GM12878 (cell line): Measurements from ENCODE around the gene MEGF11. TPM values are rescaled to one million over a fixed set of nuclear protein-coding genes. Genes with fewer than 3 reads are reported as not detected.

Experiments used
- ATAC-seq: fragments of 200-7000 bp; cut with Tn5 transposase; 3 replicates; pipeline ENCODE4 v1.9.1; 2020; ENCODE audit warnings: mild to moderate bottlenecking, moderate library complexity
- BruUV-seq: library from RNA; stranded (reverse); fragments of 400-500 nt; replicated peaks from 2 replicates; lab custom pipeline; 2021; lab: Mats Ljungman, UMichigan
- CTCF ChIA-PET: fragments of 300-600 bp; sonication (Branson Sonifier 250); formaldehyde crosslinking; extraction: SDS; loops from one replicate; lab custom pipeline; 2021; ENCODE audit warnings: inconsistent platforms; lab: Yijun Ruan, JAX
- POLR2A ChIA-PET: fragments of 350-600 bp; formaldehyde crosslinking; extraction: SDS; loops from one replicate; lab custom pipeline; 2021; ENCODE audit warnings: inconsistent platforms; lab: Charles Lee
- RAD21 ChIA-PET: fragments of 300-600 bp; sonication (Branson Sonifier 250); formaldehyde crosslinking; loops from one replicate; lab custom pipeline; 2023; ENCODE audit warnings: antibody characterized with exemption; ENCODE audit not compliant: unreplicated experiment; lab: Charles Lee
- SMC1A ChIA-PET: fragments of 300-600 bp; sonication (Branson Sonifier 250); formaldehyde crosslinking; loops from one replicate; lab custom pipeline; 2023; ENCODE audit not compliant: unreplicated experiment, uncharacterized antibody; lab: Charles Lee
- DNase-seq: peaks from one replicate; pipeline ENCODE4 v3.0.0-alpha.2; 2011; ENCODE audit warnings: low read depth, low spot score
- FAIRE-seq: peaks from 3 replicates; lab custom pipeline; 2011; peaks lifted over from hg19 to GRCh38; lab: Jason Lieb, UNC
- H2AFZ ChIP-seq: 2 replicates; pipeline ENCODE4 v1.6.0; 2011; ENCODE audit warnings: low read depth, low read length, control low read depth; ENCODE audit not compliant: control insufficient read depth
- H3K27ac ChIP-seq: 2 replicates; pipeline ENCODE4 v1.5.1; 2011; ENCODE audit warnings: control low read depth; ENCODE audit not compliant: control insufficient read depth, insufficient read depth
- H3K27me3 ChIP-seq, 2 experiments: replicated peaks in 1 of 2; 2 replicates each; pipeline versions ENCODE4 v1.6.0 to v1.6.1; 2011; ENCODE audit warnings: low read length in 1 of 2; ENCODE audit not compliant: control insufficient read depth in 2 of 2, insufficient read depth in 2 of 2
- H3K36me3 ChIP-seq, 2 experiments: 2 replicates each; pipeline ENCODE4 v1.5.1; 2011; ENCODE audit warnings: low read length in 1 of 2; ENCODE audit not compliant: control insufficient read depth in 2 of 2, insufficient read depth in 2 of 2
- H3K4me1 ChIP-seq: 2 replicates; pipeline ENCODE4 v1.6.1; 2011; ENCODE audit warnings: mild to moderate bottlenecking, low read length, moderate library complexity, mixed read lengths; ENCODE audit not compliant: control insufficient read depth, insufficient read depth
- H3K4me2 ChIP-seq: 2 replicates; pipeline ENCODE4 v1.6.0; 2011; ENCODE audit warnings: control low read depth; ENCODE audit not compliant: control insufficient read depth, insufficient read depth
- H3K4me3 ChIP-seq: fragments of 200-600 bp; sonication (generic); 2 replicates; pipeline ENCODE4 v1.5.1; 2016
- H3K79me2 ChIP-seq: 2 replicates; pipeline ENCODE4 v1.6.0; 2011; ENCODE audit warnings: low read length; ENCODE audit not compliant: control insufficient read depth, insufficient read depth
- H3K9ac ChIP-seq: 2 replicates; pipeline ENCODE4 v1.8.0; 2011; ENCODE audit warnings: low read length, control low read depth, mixed read lengths; ENCODE audit not compliant: control insufficient read depth, insufficient read depth
- H3K9me3 ChIP-seq: replicated peaks from 3 replicates; pipeline ENCODE4 v1.5.1; 2011; ENCODE audit warnings: mild to moderate bottlenecking, low read length; ENCODE audit not compliant: control insufficient read depth, insufficient read depth
- H4K20me1 ChIP-seq: 2 replicates; pipeline ENCODE4 v1.6.0; 2011; ENCODE audit not compliant: control insufficient read depth, insufficient read depth
- GABPA ChIP-seq: IDR thresholded peaks from 2 replicates; pipeline ENCODE4 v1.6.1; 2014; ENCODE audit warnings: antibody characterized with exemption, low read depth, mild to moderate bottlenecking, inconsistent platforms
- IRF4 ChIP-seq: IDR thresholded peaks from 2 replicates; pipeline ENCODE4 v1.6.1; 2011; ENCODE audit warnings: low read depth, low read length
- LARP7 ChIP-seq: fragments of 450-650 bp; IDR thresholded peaks from 2 replicates; pipeline ENCODE4 v1.6.1; 2017; ENCODE audit warnings: mild to moderate bottlenecking
- MYC ChIP-seq: IDR thresholded peaks from 2 replicates; pipeline ENCODE4 v1.6.1; 2011; ENCODE audit warnings: mild to moderate bottlenecking, low read length, moderate library complexity, inconsistent platforms; ENCODE audit not compliant: insufficient read depth, insufficient replicate concordance, insufficient read length, severe bottlenecking
- NBN ChIP-seq: fragments of 450-650 bp; IDR thresholded peaks from 2 replicates; pipeline ENCODE4 v1.6.1; 2016
- WGBS: methylation state at CpG from one replicate; pipeline ENCODE4 v1.1.6; 2016; ENCODE audit warnings: low lambda C conversion rate; ENCODE audit not compliant: insufficient replicate concordance, insufficient coverage; ENCODE audit errors: missing lambda C conversion rate; 5-methylcytosine and 5-hydroxymethylcytosine counted together
- in situ Hi-C: fragments of 300-500 bp; cut with MboI; formaldehyde crosslinking; loops from 9 replicates; pipeline ENCODE4 v1.14.3; 2018; ENCODE audit warnings: mixed read lengths
- intact Hi-C: fragments of 100-400 bp; cut with micrococcal nuclease; formaldehyde crosslinking; loops from one replicate; pipeline ENCODE4 v1.14.2; 2022; ENCODE audit not compliant: unreplicated experiment
- polyA plus RNA-seq, 11 experiments: library from polyadenylated mRNA; depleted of rRNA in 4 of 11; unstranded in 6 of 11; stranded (reverse) in 5 of 11; fragments of >200 nt; fragmentation: Nextera tagmentation in 4 of 11; fragmentation: Illumina TruSeq in 1 of 11; extraction: Ambion mirVana in 4 of 11; extraction: Trizol in 1 of 11; gene quantifications; 1 replicate in 1 of 11; 2 replicates in 10 of 11; pipeline versions ENCODE4 v1.2.1 to v1.2.3, GENCODE V29; 2011 to 2016; ENCODE audit warnings: inconsistent platforms in 2 of 11, missing spikeins in 2 of 11, low read depth in 1 of 11
- total RNA-seq, 4 experiments: library from RNA; depleted of rRNA in 3 of 4; stranded (reverse); fragments of >200 nt in 3 of 4; fragmentation: Illumina TruSeq in 1 of 4; extraction: Trizol in 1 of 4; gene quantifications; 2 replicates each; pipeline versions ENCODE4 v1.2.1 to v1.2.3, GENCODE V29; 2013 to 2021
- TF ChIP-seq, protein P1 (sequence below): fragments of 150-350 bp; IDR thresholded peaks from 2 replicates; pipeline ENCODE4 v1.6.1; 2016; ENCODE audit warnings: low read depth, low read length

Gene MEGF11
- total and polyA plus RNA-seq, 10 of the 15 experiments (the other 5 are each of a cell fraction or from before 2014, with no cell fraction given): 0.03 to 1.7 (median 0.49) TPM

DNA sequence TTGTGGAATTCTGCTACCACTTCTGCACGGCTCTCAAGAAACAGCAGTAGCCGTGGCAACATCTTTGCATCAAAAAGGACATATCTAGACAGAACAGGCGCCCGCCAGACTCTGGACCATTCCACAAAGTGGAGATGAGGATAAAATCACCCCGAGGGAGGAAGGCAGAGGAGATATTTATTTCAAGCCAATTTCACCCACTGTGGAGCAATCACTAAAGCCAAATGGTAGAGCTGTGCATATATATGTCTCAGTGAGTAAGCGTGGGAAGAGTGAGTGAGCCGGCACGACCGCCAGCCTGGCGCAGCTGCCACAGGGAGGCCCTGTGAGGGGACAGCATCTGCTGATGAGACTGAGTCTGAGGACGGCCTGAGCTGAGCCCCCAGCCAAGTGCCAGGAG is 111.3 kb downstream of the MEGF11 start:
- no peaks in the 10 kb centered on the region for H4K20me1 ChIP-seq
- DNase-seq (no peak), ATAC-seq (no peak)
- ChIA-PET RAD21 (no interaction called here), POLR2A (interaction anchor here (1.1 kb wide), 1 partner anchor 12 kb away, joined by 5 read pairs; no protein-coding TSS in a partner anchor), CTCF (interaction anchor here (1.3 kb wide), 1 partner anchor 32 kb away, joined by 3 read pairs; no protein-coding TSS in a partner anchor), SMC1A (no interaction called here)
- intact Hi-C loops (no loop called here), in situ Hi-C loops (no loop called here)
- no peak overlapping the region for H2AFZ ChIP-seq
- H3K4me1 ChIP-seq: no peaks in the 10 kb centered on the region
- no TSS peak for BruUV-seq
- no peaks in the 10 kb centered on the region for H3K9me3 ChIP-seq
- H3K9ac ChIP-seq: no peak overlapping the region
- H3K27ac ChIP-seq: no peak overlapping the region
- H3K36me3 ChIP-seq: no peaks in the 10 kb centered on the region
- no peak overlapping the region for H3K4me2 ChIP-seq
- H3K4me3 ChIP-seq: no peak overlapping the region
- WGBS: 55% methylated on average over 11 of the region's 11 CpGs
- no peaks in the 10 kb centered on the region for H3K79me2 ChIP-seq
- no peaks in the 10 kb centered on the region for H3K27me3 ChIP-seq
- TF ChIP-seq IRF4 (no peak), NBN (no peak), GABPA (no peak), MYC (no peak), LARP7 (no peak)
- TF ChIP-seq, protein P1, sequence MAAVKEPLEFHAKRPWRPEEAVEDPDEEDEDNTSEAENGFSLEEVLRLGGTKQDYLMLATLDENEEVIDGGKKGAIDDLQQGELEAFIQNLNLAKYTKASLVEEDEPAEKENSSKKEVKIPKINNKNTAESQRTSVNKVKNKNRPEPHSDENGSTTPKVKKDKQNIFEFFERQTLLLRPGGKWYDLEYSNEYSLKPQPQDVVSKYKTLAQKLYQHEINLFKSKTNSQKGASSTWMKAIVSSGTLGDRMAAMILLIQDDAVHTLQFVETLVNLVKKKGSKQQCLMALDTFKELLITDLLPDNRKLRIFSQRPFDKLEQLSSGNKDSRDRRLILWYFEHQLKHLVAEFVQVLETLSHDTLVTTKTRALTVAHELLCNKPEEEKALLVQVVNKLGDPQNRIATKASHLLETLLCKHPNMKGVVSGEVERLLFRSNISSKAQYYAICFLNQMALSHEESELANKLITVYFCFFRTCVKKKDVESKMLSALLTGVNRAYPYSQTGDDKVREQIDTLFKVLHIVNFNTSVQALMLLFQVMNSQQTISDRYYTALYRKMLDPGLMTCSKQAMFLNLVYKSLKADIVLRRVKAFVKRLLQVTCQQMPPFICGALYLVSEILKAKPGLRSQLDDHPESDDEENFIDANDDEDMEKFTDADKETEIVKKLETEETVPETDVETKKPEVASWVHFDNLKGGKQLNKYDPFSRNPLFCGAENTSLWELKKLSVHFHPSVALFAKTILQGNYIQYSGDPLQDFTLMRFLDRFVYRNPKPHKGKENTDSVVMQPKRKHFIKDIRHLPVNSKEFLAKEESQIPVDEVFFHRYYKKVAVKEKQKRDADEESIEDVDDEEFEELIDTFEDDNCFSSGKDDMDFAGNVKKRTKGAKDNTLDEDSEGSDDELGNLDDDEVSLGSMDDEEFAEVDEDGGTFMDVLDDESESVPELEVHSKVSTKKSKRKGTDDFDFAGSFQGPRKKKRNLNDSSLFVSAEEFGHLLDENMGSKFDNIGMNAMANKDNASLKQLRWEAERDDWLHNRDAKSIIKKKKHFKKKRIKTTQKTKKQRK: no peak
- TF ChIP-seq, all 136 proteins: peak for 0
- FAIRE-seq: no peak
